HS-27A (cell line): ENCODE data around the gene SAP25.
"Not testable (repeated sequence)": the region's sequence is repeated elsewhere in the genome, so short reads cannot be mapped to it uniquely, and the experiment has no call there.

Source experiments
- DNase-seq: peaks from one replicate; pipeline ENCODE4 v3.0.0-alpha.2; 2012; ENCODE audit warnings: low read depth, missing footprints

Gene SAP25

GRCh38 chr7:100561491-100562194 is 12.1 kb downstream of the SAP25 start:
- no peak for DNase-seq

- DNase-seq = no peak
These were observed 14.6 kb downstream of the SAP25 start for GRCh38 chr7:100559127-100559526.

GRCh38 chr7:100556541-100556940 is 17.2 kb downstream of the SAP25 start:
- DNase-seq = no peak

GRCh38 chr7:100555701-100556100 is 18.0 kb downstream of the SAP25 start:
- no peak for DNase-seq

- DNase-seq = no peak
These were observed 20.7 kb downstream of the SAP25 start for GRCh38 chr7:100553032-100553431.

GRCh38 chr7:100552532-100552931 is 21.2 kb downstream of the SAP25 start:
- DNase-seq = no peak

GRCh38 chr7:100548446-100548845 is 25.3 kb downstream of the SAP25 start:
- peak; percentile 20 for DNase-seq

GRCh38 chr7:100547872-100548271 is 25.8 kb downstream of the SAP25 start:
- DNase-seq = no peak

GRCh38 chr7:100546926-100547800 is 26.5 kb downstream of the SAP25 start:
- DNase-seq = no peak

DNA sequence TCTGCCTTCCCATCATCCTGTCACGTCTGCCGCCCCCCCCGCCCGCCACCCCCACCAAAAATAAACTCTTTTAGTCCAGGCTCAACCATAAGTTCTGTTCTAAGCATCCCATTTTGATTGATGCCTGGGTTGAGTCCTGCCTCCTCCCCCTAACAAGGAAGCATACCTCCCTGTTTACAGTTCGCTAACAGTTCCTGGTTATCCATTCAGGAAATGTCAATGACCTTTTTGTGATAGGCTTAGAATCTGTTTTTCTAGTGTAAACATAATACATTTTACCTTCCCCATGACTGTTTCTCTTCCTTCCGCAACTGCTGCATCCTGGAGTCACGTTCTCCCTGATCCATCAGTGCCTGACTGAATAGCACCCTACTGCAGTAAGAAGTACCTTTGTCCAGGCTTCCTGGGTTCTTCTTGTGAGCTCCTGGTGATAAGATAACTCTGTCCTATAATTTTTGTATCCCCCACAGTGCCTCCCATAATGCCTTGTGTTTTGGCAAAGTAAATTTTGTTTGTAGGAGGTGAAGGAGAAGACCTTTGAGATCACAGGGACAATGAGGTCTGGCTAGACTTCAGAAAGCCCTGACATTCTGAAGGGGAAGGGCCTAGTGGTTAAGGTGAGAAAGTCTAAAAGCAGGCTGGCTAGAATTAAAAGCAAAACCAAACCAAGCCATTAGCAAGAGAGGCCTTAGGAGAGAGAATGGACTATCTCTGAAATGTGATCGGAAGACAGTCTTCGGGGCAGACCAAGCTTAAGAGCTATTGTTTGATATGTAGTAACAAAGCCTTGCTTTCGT is 27.4 kb downstream of the SAP25 start:
- no peak for DNase-seq

DNA sequence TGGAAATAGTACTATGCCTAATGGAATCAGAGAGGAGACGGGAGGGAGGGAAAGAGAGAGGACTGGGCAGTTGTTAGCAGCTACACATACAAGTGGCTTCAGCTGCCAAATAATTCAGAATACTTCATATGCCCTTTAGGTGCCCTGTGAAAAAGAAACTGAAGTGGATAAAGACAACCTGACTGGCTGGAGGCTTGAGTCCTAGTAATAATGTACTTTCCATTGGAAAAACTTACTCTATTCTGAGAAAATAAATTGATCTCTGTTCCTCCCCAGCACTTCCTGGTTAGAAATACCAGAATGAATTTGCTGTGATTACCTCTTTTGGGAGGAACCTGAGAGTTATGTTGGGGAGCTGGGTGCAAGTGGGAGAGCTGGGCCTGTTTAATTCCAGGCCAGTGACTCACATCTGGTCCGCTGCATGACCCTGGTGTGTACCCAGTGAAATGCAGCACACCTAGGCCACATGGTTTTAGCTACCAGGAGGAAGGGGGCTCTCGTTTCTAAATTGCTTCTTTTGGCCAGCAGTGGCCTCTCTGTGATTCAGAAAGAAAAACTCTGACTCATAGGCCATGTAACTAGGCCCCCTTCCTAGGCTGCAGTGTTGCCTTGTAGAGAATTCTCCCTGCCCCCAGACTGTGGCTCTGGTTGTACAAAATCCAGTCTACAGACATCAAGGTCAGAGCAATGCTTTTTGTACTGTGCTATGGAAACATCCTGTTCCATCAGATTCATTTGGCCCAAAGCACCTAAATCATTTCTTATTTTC is 28.2 kb downstream of the SAP25 start:
- peak; percentile 69 for DNase-seq

DNA sequence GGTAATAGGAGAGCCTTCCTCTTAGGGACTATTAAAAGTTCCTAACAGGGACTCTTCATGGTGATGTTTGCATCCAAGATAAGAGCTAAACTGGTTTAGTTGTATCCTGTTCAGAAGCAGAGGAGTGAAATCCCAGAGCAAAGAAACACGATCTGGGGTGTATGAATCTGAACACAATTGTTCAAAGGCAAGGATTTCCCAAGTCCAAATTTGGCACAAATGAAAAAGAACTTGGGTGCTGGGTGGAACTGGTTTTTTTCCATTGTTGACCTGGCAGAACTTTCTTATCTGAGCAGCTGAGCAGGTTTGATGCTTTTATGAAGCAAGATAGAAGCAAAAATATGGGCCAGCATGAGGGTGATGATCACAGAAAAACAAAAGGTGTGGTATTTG is 28.7 kb downstream of the SAP25 start:
- DNase-seq = no peak

DNA sequence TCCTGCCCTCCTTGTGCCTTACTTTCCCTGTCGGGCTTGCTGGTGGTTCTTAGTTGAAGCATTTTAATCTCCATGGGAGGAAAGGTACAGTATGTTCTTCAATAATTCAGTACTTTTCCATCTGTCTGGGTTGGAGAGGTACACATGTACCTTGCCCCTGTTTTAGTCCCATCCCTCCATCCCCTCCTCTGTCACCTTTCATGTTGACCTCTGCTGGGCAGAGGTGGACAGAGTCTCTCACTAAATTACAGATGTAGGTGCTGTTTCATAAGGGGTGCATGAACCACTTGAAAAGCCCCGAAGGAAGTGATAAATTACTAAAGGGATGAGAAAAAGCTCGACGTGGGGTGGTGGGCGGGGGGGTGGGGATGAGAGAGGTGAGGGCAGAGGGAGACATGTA is 29.3 kb downstream of the SAP25 start:
- DNase-seq = no peak

- no peak for DNase-seq
These were observed 30.1 kb downstream of the SAP25 start for GRCh38 chr7:100543586-100543985.

- not testable (repeated sequence) for DNase-seq
These were observed 32.4 kb downstream of the SAP25 start for GRCh38 chr7:100541309-100541708.

DNA sequence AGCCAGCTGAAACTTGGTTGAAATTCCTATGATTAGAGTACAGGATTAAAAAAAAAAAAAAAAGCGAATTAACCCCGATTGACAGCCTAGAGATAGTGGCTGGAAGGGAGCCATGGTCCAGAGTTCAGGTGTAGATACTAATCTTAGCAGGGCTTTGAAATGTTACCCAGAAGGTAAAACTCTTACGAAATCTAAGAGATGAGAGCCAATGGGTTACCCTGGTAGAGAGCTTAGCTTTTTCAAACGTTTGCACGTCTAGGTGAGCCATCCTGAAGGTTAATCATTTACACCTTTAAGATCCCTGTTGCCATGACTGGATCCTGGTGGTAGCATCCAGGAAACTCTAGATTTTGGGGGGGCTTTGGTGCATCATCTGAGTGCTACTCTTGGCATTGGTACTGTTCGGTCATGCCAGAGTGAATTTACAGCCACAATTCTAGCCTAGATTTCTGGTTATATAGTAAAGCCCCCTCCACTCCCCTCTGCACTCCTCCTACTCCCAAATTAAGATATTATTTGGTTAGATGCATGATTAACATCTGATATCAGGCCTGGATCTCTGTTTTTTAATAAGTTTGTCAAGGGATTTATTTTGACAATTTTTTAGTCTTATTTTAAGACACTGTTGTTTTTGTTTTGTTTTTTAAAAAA is 33.5 kb downstream of the SAP25 start:
- DNase-seq = no peak

DNA sequence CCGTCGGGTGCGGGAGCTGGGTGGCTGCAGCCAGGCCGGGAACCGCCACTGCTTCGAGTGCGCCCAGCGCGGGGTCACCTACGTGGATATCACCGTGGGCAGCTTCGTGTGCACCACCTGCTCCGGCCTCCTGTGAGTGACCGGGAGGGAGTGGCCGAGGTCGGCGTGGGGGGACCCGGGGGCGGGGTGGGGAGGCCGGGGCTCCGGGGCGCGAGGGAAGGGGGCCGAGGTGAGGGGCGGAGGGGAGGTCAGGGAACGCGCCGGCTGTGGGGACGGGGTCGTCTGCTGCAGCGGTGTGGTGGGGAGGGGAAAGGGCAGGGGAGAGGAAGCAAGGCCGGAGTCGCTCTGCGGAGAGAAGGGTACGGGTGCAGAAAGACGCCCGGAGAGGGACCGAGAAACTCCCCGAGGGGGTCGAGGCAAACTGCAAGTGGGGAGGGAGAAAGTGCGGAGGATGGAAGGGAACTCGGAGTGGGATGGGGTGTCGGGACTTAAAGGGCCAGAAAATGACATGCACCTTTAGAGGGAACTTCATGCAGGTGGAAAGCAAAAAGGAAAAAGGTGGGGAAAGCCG is 34.2 kb downstream of the SAP25 start:
- no peak for DNase-seq

- DNase-seq = peak; percentile 84
These were observed 34.9 kb downstream of the SAP25 start, which contains the start of gene AGFG2 for GRCh38 chr7:100538654-100539435. AGFG2 (plus strand) TSS chr7:100539203; CDS start chr7:100539347, 144 bp downstream.

- DNase-seq = no peak
These were observed 35.4 kb downstream of the SAP25 start for GRCh38 chr7:100538348-100538653.

DNA sequence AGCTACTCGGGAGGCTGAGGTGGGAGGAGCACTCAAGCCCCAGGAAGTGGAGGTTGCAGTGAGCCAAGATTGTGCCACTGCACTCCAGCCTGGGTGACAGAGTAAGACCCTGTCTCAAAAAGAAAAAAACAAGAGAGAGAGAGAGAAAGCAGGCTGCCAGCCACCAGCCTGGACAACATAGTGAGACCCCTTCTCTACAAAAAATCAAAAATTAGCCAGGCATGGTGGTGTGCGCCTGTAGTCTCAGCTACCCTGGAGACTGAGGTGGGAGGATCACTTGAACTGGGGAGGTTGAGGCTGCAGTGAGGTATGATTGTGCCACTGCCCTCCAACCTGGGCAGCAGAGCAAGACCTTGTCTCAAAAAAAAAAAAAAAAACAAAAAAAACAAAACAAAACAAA is 37.0 kb downstream of the SAP25 start:
- DNase-seq = not testable (repeated sequence)
